RWPE2 (cell line): ENCODE measurements around the gene SCNN1B.

Experiments used
- ATAC-seq: fragments of 200-7000 bp; cut with Tn5 transposase; 3 replicates; pipeline ENCODE4 v1.9.1; 2021; ENCODE audit warnings: low read depth
- DNase-seq: peaks from one replicate; pipeline ENCODE4 v3.0.0-alpha.2; 2020; ENCODE audit warnings: low spot score
- H3K27ac ChIP-seq: fragments of 450-650 bp; 2 replicates; pipeline ENCODE4 v1.5.1; 2017; ENCODE audit warnings: mild to moderate bottlenecking; ENCODE audit not compliant: poor library complexity, severe bottlenecking
- H3K27me3 ChIP-seq: fragments of 250-450 bp; sonication (Bioruptor Pico); 2 replicates; pipeline ENCODE4 v1.5.1; 2021; ENCODE audit warnings: mild to moderate bottlenecking, moderate library complexity; ENCODE audit not compliant: insufficient read depth, poor library complexity, severe bottlenecking
- H3K36me3 ChIP-seq: fragments of 250-450 bp; sonication (Bioruptor Pico); 2 replicates; pipeline ENCODE4 v1.5.1; 2020; ENCODE audit warnings: low read depth, mild to moderate bottlenecking, moderate library complexity
- H3K4me1 ChIP-seq: fragments of 250-450 bp; sonication (Bioruptor Pico); 2 replicates; pipeline ENCODE4 v1.5.1; 2021; ENCODE audit warnings: mild to moderate bottlenecking, moderate library complexity; ENCODE audit not compliant: insufficient read depth, poor library complexity, severe bottlenecking
- H3K4me3 ChIP-seq: fragments of 250-450 bp; sonication (Bioruptor Pico); 2 replicates; pipeline ENCODE4 v1.5.1; 2021; ENCODE audit warnings: mild to moderate bottlenecking, moderate library complexity; ENCODE audit not compliant: severe bottlenecking
- H3K9me3 ChIP-seq: fragments of 250-450 bp; sonication (Bioruptor Pico); 2 replicates; pipeline ENCODE4 v1.5.1; 2021; ENCODE audit warnings: mild to moderate bottlenecking, moderate library complexity; ENCODE audit not compliant: severe bottlenecking
- TF ChIP-seq, protein P1 (sequence below): fragments of 450-650 bp; IDR thresholded peaks from one replicate; pipeline ENCODE4 v1.5.1; 2017; ENCODE audit warnings: mild to moderate bottlenecking, moderate library complexity; ENCODE audit not compliant: poor library complexity, severe bottlenecking

SCNN1B gene

GRCh38 chr16:23355106-23355670 is 53.1 kb downstream of the SCNN1B start:
- Histone ChIP-seq H3K27ac (no peak overlapping the region), H3K9me3 (no peaks in the 10 kb centered on the region), H3K4me3 (no peak overlapping the region), H3K36me3 (no peaks in the 10 kb centered on the region), H3K4me1 (no peaks in the 10 kb centered on the region), H3K27me3 (no peaks in the 10 kb centered on the region)
- ATAC-seq (no peak), DNase-seq (no peak)
- TF ChIP-seq, protein P1, sequence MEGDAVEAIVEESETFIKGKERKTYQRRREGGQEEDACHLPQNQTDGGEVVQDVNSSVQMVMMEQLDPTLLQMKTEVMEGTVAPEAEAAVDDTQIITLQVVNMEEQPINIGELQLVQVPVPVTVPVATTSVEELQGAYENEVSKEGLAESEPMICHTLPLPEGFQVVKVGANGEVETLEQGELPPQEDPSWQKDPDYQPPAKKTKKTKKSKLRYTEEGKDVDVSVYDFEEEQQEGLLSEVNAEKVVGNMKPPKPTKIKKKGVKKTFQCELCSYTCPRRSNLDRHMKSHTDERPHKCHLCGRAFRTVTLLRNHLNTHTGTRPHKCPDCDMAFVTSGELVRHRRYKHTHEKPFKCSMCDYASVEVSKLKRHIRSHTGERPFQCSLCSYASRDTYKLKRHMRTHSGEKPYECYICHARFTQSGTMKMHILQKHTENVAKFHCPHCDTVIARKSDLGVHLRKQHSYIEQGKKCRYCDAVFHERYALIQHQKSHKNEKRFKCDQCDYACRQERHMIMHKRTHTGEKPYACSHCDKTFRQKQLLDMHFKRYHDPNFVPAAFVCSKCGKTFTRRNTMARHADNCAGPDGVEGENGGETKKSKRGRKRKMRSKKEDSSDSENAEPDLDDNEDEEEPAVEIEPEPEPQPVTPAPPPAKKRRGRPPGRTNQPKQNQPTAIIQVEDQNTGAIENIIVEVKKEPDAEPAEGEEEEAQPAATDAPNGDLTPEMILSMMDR, result no peak

GRCh38 chr16:23356941-23357340 is 54.8 kb downstream of the SCNN1B start:
- no peak for ATAC-seq
- Histone ChIP-seq H3K9me3 (no peaks in the 10 kb centered on the region), H3K36me3 (no peaks in the 10 kb centered on the region), H3K27ac (no peak overlapping the region), H3K4me3 (no peak overlapping the region), H3K27me3 (no peaks in the 10 kb centered on the region), H3K4me1 (no peaks in the 10 kb centered on the region)
- DNase-seq, result no peak
- TF ChIP-seq, protein P1, result no peak

GRCh38 chr16:23357761-23358290 is 55.7 kb downstream of the SCNN1B start:
- no peak for ATAC-seq
- no peak overlapping the region for H3K4me3 ChIP-seq
- H3K9me3 ChIP-seq, result no peaks in the 10 kb centered on the region
- peaks cover 9% of the 10 kb centered on the region for H3K4me1 ChIP-seq
- no peak overlapping the region for H3K27ac ChIP-seq
- H3K36me3 ChIP-seq, result no peaks in the 10 kb centered on the region
- no peaks in the 10 kb centered on the region for H3K27me3 ChIP-seq
- TF ChIP-seq, protein P1, result no peak
- DNase-seq, result no peak

- H3K4me3 ChIP-seq, result no peak overlapping the region
- TF ChIP-seq, protein P1, result no peak
- ATAC-seq, result no peak
Observed at GRCh38 chr16:23359092-23359760, 57.1 kb downstream of the SCNN1B start.

More at GRCh38 chr16:23359092-23359760, 57.1 kb downstream of the SCNN1B start:
- H3K36me3 ChIP-seq, result no peaks in the 10 kb centered on the region
- no peaks in the 10 kb centered on the region for H3K27me3 ChIP-seq
- H3K9me3 ChIP-seq, result no peaks in the 10 kb centered on the region
- no peak overlapping the region for H3K27ac ChIP-seq
- DNase-seq, result no peak
- peaks cover 11% of the 10 kb centered on the region for H3K4me1 ChIP-seq
